NCI-H345 (cell line): ENCODE data around the gene FCRL6.

Experiments
- DNase-seq: peaks from one replicate; lab custom pipeline; 2025; lab: John Stamatoyannopoulos, UW

FCRL6 gene

DNA sequence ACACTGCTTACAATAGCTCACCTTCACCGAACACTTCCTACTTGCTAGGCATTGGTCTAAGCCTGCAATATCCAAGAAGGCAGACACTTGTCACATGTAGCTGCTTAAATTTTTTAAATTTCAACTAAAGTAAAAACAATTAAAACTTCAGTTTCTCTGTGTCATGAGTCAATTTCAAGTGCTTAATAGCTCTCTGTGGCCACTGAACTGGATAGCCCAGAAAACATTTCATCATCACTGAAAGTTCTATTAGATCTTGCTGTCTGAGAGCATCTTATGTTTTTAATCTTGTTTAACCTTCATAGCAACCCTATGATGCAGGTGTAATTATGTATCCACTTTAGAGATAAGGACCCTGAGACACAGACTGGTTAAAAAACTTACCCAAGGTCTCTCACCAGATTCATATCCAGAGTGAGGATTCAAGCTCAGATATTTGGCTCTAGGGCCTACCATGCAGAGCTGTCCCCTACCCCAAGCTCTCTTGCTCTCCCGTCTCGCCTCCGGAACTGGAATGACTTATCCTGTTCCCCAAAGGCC is 2.6 kb upstream of the FCRL6 start:
- DNase-seq, result no peak

GRCh38 chr1:159800177-159800930 is 1.8 kb upstream of the FCRL6 start:
- DNase-seq, result no peak

- DNase-seq, result no peak
Observed at GRCh38 chr1:159803956-159804689, 2.0 kb downstream of the FCRL6 start.

- DNase-seq, result no peak
Observed at GRCh38 chr1:159804924-159805323, 2.8 kb downstream of the FCRL6 start.

DNA sequence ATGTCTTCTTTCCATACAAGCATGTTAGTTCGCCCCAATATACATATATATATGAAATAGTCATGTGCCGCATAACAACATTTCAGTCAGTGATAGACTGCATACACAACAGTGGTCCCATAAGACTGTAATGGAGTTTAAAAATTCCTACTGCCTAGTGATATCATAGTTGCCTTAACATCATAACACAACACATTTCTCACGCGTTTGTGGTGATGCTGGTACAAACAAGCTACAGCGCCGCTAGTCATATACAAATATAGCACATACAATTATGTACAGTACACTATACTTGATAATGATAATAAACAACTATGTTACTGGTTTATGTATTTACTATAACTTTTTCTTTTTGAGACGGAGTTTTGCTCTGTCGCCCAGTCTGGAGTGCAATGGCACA is 13.8 kb downstream of the FCRL6 start:
- no peak for DNase-seq

DNA sequence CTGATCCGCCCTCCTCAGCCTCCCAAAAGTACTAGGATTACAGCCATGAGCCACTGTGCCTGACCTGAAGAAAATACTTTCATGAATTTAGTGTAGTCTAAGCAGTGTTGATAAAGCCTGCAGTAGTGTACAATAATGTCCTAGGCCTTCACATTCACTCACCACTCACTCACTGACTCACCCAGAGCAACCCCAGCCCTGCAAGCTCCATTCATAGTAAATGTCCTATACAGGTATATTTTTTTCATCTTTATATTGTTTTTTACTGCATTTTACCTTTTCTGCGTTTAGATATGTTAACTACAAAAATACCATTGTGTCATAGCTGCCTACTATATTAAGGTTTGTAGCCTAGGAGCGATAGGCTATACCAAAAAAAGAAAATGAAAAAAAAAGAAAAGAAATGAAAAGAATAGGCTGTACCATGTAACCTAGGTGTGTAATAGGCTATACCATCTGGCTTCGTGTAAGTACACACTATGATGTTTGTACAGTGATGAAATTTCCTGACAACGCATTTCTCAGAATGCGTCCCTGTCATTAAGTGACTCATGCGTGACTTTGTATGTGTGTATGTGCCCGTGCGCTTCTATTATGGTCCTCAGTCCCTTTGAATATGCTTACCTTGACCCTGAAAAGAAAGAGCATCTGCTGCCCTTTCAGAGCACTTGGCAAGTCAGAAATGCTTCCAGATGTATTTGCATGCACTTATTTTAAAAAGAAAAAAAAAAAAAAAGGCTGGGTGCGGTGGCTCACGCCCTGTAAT is 15.3 kb downstream of the FCRL6 start:
- DNase-seq, result peak; percentile 86

- no peak for DNase-seq
Observed at GRCh38 chr1:159821171-159821867, 19.2 kb downstream of the FCRL6 start.

DNA sequence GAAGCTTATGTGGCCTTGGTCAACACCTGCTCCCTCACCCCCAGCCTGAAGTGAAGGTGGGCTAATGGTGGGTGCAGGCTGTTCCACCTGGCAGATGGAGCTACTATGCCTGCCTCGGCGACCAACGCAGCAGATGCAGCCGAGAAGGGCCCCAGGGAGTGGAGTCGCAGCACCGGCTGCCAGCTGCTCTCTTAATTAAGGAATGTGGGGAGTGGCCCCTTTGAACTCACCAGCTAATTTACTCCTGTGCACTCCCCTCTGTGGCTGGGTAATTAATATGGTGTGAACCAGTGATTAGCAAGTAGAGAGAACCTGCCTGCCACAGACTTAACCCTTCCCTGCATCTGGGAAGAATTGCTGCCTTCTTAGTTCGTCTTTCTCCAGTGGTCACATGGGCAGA is 21.2 kb downstream of the FCRL6 start:
- DNase-seq, result no peak

DNA sequence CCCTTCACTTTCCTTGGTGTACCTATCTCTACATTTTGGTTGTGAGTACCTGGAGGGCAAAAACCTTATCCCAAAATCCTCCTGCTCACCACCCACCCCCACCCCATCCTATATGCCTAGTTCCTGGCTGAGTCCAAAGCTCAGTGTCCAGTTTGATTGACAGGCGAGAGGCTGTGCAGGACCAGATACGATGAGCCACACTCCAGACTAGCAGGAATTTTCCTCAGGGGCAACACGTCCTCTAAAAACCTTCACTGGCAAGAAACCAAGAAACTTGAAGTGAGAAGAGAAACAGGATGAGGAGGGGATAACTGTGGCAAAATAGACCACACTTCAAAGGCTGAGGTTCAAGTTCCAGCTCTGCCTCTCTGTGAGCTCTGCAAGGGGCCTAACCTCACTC is 23.4 kb downstream of the FCRL6 start:
- no peak for DNase-seq

GRCh38 chr1:159826441-159827101 is 24.4 kb downstream of the FCRL6 start, which contains the start of gene SLAMF8:
SLAMF8 (plus strand) TSS chr1:159826873; CDS start chr1:159826899, 26 bp downstream.
- no peak for DNase-seq

DNA sequence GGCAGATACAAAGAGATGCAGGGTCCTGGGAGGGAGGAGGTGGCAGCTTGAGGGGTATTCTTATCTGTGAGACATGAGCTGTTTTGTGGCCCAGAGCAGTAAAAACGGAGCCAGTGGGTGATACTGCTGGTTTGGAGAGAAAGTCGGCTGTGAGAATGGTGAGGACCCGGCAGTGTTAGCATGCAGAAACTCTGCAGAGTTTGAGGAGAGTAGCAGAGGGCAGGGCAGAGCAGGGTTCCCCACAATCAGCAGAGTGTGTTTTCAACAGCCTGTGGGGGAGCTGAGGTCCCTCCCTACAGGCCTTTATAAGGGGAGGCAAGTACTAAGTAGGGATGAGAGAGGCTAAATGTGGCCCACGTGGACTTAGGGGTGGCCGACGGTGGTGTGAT is 24.9 kb downstream of the FCRL6 start:
- DNase-seq, result no peak

DNA sequence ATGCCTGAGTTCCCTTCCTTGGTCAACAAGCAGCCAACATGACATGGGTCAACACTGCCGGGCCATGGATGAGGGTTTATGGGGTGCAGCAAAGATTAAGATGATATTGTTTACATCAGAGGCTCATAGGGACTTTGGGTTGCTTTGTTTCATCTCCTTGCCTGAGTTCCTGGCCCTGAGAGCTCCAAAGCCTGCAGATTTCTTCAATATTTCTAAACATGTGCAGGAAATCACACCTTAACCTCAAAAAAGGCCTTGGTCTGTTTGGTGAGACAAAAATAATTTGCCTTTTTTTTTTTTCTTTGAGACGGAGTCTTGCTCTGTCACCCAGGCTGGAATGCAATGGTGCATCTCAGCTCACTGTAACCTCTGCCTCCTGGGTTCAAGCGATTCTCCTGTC is 25.4 kb downstream of the FCRL6 start:
- no peak for DNase-seq

DNA sequence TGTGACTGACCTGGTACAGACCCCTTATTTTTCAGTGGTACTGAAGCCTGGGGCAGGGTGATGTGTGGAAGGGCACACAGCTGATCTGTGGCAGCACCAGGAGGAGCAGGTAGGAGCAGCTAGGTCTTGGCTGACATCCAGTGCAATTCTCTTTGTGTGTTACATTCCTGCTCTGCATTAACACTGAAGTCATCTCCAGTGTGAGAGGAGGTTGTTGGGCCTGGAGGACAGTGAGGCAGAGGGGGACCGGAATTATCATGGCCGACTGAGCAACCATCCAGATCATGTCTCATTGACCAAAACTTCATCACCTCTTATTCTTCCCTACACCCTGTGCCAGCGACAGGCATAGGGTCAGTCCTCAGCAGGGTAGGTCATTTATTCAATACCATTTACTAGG is 26.0 kb downstream of the FCRL6 start:
- DNase-seq, result no peak

DNA sequence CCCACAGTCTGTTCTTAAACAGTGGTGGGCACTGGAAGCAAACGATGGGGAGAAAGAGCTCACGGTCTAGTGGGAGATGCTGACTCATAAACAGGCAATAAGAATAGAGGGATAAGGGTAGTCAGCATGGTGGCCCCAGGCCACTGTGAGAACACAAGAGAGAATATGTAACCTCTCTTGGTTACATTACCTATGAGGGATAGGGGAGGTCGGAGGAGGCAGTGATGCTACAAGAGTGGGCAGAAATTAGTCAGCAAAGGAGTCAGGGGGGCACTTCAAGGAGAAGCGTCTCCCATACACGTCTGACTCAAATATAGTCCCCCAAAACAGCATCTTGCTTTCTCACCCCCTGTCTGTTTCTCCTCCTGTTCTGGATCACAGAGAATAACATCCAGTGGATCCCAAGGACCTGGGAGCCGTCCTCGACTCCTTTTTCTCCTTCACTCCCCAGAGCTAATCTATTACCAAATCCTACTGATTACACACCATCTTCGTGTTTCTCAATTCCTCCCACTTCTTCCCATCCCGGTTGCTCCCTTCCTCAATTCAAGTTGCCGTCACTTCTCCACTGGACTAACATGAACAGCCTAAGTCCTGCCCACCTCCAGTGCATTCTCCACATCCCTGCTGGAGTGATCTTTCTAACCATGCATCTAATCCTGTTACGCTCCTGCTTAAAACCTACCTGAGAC is 26.6 kb downstream of the FCRL6 start:
- DNase-seq, result no peak

GRCh38 chr1:159829273-159829634 is 27.1 kb downstream of the FCRL6 start:
- DNase-seq, result no peak

DNA sequence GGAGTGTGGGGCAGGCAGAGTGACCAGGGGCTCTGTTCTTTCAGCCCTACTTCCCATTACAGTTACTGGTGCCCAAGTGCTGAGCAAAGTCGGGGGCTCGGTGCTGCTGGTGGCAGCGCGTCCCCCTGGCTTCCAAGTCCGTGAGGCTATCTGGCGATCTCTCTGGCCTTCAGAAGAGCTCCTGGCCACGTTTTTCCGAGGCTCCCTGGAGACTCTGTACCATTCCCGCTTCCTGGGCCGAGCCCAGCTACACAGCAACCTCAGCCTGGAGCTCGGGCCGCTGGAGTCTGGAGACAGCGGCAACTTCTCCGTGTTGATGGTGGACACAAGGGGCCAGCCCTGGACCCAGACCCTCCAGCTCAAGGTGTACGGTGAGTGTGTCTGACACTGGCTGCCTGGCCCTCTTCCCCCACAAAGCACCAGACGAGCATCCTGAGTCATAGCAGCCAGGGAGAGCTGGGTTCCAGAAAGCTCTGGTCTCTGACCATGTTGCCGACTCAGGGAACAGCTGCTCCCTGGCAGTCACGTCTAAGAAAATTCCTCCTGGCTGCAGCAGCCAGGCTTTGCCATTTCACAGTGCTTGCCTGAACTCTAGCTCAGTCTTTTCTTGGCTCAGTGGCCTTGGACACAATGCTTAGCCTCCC is 27.8 kb downstream of the FCRL6 start:
- no peak for DNase-seq

DNA sequence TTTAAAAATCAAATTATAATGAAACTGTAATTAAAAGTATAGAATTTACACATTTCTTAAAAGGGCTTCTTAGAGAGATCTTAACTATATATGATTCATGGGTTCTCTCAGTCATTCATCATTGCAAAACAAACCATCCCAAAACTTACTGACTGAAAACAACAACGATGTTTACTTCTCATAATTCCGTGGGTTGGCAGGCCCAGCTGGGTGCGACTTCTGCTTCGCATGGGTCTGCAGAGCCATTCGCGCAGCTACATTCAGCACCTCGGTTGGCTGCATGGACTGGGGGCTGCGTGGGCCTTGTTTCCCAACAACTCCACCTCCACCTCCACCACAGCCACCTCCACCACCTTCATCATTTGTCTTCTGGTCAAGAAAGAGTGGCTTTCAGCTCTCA is 28.6 kb downstream of the FCRL6 start:
- DNase-seq, result no peak

DNA sequence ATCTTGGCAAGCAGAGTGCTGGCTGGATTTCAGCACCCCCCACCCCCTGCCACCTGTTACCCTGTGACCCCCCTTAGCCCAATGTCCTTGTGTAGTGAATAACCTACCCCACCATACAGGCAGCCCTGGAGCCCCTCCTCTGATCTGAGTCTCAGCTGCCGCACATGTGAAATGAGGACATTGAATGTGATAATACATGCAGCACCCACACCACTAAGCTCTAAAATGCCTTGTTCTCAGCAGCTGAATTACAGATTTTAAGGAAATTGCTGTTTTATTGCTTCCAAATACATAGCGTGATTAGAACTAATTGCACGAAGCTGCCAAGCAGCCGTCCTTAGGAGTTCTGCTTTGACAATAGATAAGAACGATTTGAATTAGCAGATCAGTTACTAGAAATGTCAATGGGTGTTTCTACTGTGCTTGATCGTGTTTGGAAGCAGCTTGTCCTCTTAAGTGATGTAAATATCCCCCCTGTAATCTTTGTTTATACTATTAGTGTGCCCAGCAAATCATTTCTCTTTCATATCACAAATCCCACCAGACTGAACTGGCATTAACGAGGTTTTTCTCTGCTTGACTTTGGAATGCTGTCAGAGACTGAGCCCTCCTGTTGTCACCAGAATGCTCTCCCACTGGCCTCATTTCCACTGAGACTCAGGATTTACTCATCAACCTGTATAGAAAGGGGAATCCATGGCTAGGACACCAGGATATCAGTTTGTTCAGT is 29.4 kb downstream of the FCRL6 start:
- DNase-seq, result no peak

GRCh38 chr1:159832309-159832708 is 30.1 kb downstream of the FCRL6 start:
- DNase-seq, result no peak

DNA sequence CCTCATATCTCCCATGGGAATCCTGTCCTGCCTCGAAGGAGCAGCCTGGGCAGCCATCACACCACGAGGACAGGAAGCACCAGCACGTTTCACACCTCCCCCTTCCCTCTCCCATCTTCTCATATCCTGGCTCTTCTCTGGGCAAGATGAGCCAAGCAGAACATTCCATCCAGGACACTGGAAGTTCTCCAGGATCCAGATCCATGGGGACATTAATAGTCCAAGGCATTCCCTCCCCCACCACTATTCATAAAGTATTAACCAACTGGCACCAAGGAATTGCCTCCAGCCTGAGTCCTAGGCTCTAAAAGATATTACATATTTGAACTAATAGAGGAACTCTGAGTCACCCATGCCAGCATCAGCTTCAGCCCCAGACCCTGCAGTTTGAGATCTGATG is 33.2 kb downstream of the FCRL6 start:
- DNase-seq, result no peak
